H1 (cell line): Measurements from ENCODE around the gene PCDH7.

ENCODE experiments used
- BACH1 ChIP-seq: IDR thresholded peaks from 2 replicates; pipeline ENCODE4 v1.6.1; 2012; ENCODE audit warnings: low read length, improper control_type of control experiment
- CBX8 ChIP-seq: fragments of 300-800, 300-1000 bp; sonication (generic); IDR thresholded peaks from 2 replicates; pipeline ENCODE4 v1.7.1; 2016; ENCODE audit warnings: low read depth, low read length, borderline replicate concordance
- CHD2 ChIP-seq: IDR thresholded peaks from 2 replicates; pipeline ENCODE4 v1.6.1; 2012; ENCODE audit warnings: low read length, improper control_type of control experiment
- EGR1 ChIP-seq: IDR thresholded peaks from 2 replicates; pipeline ENCODE4 v1.6.1; 2011; ENCODE audit warnings: low read depth, low read length, borderline replicate concordance
- EP300 ChIP-seq, 2 experiments: IDR thresholded peaks; 1 replicate in 1 of 2; 2 replicates in 1 of 2; pipeline ENCODE4 v1.6.1; 2011 to 2012; ENCODE audit warnings: low read depth in 2 of 2, low read length in 2 of 2, mild to moderate bottlenecking in 2 of 2, borderline replicate concordance in 1 of 2, inconsistent platforms in 1 of 2, moderate library complexity in 1 of 2
- EZH2 ChIP-seq: fragments of 200-600 bp; sonication (generic); IDR thresholded peaks from 2 replicates; pipeline ENCODE4 v1.7.1; 2012; ENCODE audit warnings: low read depth, mild to moderate bottlenecking, moderate library complexity, low read length, inconsistent platforms; ENCODE audit not compliant: severe bottlenecking
- GABPA ChIP-seq: IDR thresholded peaks from 2 replicates; pipeline ENCODE4 v1.6.1; 2011; ENCODE audit warnings: mild to moderate bottlenecking, low read length, moderate library complexity, borderline replicate concordance; ENCODE audit not compliant: insufficient read depth
- GTF2F1 ChIP-seq: IDR thresholded peaks from 2 replicates; pipeline ENCODE4 v1.6.1; 2012; ENCODE audit warnings: low read depth, low read length, improper control_type of control experiment, borderline replicate concordance
- NANOG ChIP-seq: IDR thresholded peaks from 2 replicates; pipeline ENCODE4 v1.6.1; 2011; ENCODE audit warnings: low read length, low read depth, mild to moderate bottlenecking, inconsistent platforms; ENCODE audit not compliant: insufficient read depth, poor library complexity, severe bottlenecking
- POLR2A ChIP-seq, 2 experiments: IDR thresholded peaks; 1 replicate in 1 of 2; 2 replicates in 1 of 2; pipeline ENCODE4 v1.6.1; 2011; ENCODE audit warnings: low read depth in 2 of 2, low read length in 2 of 2, mild to moderate bottlenecking in 2 of 2; ENCODE audit errors: control extremely low read depth in 1 of 2
- RAD21 ChIP-seq, 2 experiments: IDR thresholded peaks in 1 of 2; conservative IDR thresholded peaks in 1 of 2; 2 replicates each; pipeline ENCODE4 v1.6.1; 2011; ENCODE audit warnings: low read depth in 2 of 2, low read length in 2 of 2, improper control_type of control experiment in 1 of 2, inconsistent platforms in 1 of 2, mild to moderate bottlenecking in 1 of 2, moderate library complexity in 1 of 2
- RBBP5 ChIP-seq: IDR thresholded peaks from 2 replicates; pipeline ENCODE4 v1.7.1; 2012; ENCODE audit warnings: low read depth, mild to moderate bottlenecking, inconsistent platforms, low read length, moderate library complexity, borderline replicate concordance
- TF ChIP-seq, protein P1 (sequence below), 3 experiments: IDR thresholded peaks; 1 replicate in 2 of 3; 2 replicates in 1 of 3; pipeline versions ENCODE4 v1.5.1 to v1.6.1; 2011; ENCODE audit warnings: low read length in 3 of 3, mild to moderate bottlenecking in 3 of 3, inconsistent platforms in 2 of 3, low read depth in 1 of 3, moderate library complexity in 1 of 3; ENCODE audit not compliant: insufficient read depth in 1 of 3; ENCODE audit errors: control extremely low read depth in 1 of 3
- TF ChIP-seq, protein P2 (sequence below): IDR thresholded peaks from 2 replicates; pipeline ENCODE4 v1.6.1; 2011; ENCODE audit warnings: low read length, improper control_type of control experiment

DNA sequence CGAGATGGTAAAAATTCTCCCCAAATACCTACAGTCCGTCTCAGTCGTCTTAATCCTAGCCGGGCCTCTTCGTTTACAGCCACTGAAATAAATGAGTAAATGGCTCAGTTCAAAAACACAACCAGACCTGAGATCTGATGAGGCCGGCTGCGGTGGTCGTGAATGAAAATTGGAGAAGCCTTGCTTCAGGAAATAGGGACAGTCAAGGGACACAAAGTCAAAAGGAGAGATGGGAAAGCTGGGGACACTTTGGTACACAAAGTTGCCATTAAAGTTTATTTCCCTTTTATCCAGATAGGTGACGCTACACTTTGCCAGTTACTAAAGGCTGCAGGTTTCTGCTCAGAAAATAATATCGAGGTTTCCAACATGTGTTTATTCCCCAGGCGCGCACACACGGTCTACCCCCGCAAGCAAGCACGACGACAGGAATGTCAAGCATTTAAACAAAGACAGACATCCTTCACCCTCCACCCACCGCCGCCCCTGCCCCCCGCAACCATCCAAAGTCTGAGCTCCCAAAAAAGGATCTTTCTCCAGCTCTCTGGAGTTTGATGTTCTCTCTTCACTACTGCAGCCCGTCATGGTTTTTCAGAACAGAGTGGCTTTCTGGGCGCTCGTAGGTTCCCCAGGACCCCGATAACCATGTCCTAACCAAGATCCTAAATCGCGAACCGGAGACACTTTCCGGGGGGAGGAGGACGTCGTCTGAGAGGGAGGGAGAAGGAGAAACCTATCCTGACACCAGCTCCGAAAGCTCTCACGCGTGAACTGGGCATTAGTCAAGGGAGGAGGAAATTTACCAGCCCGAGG, 1.3 kb upstream of the PCDH7 start:
- TF ChIP-seq, protein P1, sequence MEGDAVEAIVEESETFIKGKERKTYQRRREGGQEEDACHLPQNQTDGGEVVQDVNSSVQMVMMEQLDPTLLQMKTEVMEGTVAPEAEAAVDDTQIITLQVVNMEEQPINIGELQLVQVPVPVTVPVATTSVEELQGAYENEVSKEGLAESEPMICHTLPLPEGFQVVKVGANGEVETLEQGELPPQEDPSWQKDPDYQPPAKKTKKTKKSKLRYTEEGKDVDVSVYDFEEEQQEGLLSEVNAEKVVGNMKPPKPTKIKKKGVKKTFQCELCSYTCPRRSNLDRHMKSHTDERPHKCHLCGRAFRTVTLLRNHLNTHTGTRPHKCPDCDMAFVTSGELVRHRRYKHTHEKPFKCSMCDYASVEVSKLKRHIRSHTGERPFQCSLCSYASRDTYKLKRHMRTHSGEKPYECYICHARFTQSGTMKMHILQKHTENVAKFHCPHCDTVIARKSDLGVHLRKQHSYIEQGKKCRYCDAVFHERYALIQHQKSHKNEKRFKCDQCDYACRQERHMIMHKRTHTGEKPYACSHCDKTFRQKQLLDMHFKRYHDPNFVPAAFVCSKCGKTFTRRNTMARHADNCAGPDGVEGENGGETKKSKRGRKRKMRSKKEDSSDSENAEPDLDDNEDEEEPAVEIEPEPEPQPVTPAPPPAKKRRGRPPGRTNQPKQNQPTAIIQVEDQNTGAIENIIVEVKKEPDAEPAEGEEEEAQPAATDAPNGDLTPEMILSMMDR (IDR thresholded peaks at IDR 0.05; ENCODE audit: control extremely low read depth in 1 of 3, insufficient read depth in 1 of 3, low read depth in 1 of 3, low read length in 3 of 3) = no peak
- no peak for TF ChIP-seq POLR2A (IDR thresholded peaks at IDR 0.05; ENCODE audit: control extremely low read depth in 1 of 2, low read depth in 2 of 2, low read length in 2 of 2)
- TF ChIP-seq RBBP5 = no peak
- no peak for TF ChIP-seq NANOG
- TF ChIP-seq EZH2 = no peak
- TF ChIP-seq, protein P2, sequence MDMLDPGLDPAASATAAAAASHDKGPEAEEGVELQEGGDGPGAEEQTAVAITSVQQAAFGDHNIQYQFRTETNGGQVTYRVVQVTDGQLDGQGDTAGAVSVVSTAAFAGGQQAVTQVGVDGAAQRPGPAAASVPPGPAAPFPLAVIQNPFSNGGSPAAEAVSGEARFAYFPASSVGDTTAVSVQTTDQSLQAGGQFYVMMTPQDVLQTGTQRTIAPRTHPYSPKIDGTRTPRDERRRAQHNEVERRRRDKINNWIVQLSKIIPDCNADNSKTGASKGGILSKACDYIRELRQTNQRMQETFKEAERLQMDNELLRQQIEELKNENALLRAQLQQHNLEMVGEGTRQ = no peak
- TF ChIP-seq CHD2 = no peak
- no peak for TF ChIP-seq EP300 (IDR thresholded peaks at IDR 0.05; ENCODE audit: borderline replicate concordance in 1 of 2, low read depth in 2 of 2, low read length in 2 of 2)
- no peak for TF ChIP-seq RAD21 (IDR thresholded peaks at IDR 0.05 in 1 of 2, conservative IDR thresholded peaks at IDR 0.05 in 1 of 2; ENCODE audit: low read depth in 2 of 2, low read length in 2 of 2)
- no peak for TF ChIP-seq BACH1
- no peak for TF ChIP-seq EGR1
- no peak for TF ChIP-seq GABPA
- TF ChIP-seq GTF2F1 = no peak
- no peak for TF ChIP-seq CBX8
